ENCODE data around the gene CNNM4. TPM values are rescaled to one million over a fixed set of nuclear protein-coding genes. Genes with fewer than 3 reads are reported as not detected.

Gene CNNM4
- total and polyA plus RNA-seq, 3 experiments from 2014 or later: 4.1 to 7.2 (median 6.9) TPM

DNA sequence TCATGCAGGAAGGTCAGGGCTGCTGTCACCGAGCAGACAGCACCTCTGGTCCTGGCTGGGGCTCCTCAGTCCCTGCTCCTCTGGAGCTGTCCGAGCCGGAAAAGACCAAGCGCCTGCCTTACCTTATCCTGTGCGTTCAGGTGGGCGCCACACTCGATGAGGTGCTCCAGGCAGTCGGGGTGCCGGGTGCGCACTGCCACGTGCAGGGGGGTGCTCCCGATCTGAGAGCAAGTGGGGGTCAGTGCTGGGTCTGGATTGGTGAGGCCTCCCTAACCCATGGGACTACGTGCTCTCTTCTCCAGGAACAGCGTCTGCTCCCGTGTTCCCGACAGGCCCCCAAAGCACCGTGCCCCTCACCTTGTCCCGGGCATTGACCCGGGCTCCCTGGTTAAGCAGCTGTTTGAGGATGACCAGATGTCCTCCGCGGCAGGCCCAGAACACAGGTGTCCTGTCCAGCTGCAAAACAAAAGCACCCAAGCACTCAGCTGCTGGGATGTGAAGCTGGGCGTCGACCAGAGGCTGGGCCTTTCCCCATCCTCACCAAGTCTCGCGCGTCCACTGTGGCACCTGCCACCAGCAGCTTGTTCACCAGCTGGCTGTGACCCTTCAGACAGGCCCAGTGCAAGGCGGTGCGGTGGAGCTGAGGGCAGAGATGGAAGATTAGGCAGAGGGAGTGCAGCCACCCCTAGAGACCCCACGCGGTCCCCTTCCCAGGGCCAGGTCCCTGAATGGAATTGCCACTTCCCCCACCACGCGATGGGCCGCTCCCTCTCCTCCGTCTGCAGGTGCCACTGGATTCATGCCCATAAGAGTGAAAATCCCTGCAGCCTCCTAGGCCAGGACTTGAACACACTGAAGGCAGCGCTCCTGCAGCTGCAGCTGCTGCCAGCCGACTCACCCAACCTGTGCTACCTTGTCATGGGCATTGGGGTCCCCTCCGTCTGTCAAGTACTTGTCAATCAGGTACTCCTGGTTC, 79.5 kb downstream of the CNNM4 start:
- Histone ChIP-seq H3K9me3 (ENCODE audit: low read length) (no peaks in the 10 kb centered on the region), H3K4me1 (ENCODE audit: insufficient read depth, low read length) (peaks cover 17% of the 10 kb centered on the region), H3K36me3 (ENCODE audit: insufficient read depth, low read length) (peaks cover under 1% of the 10 kb centered on the region), H3K27me3 (ENCODE audit: insufficient read depth, low read length, poor library complexity, severe bottlenecking) (no peaks in the 10 kb centered on the region), H3K27ac (ENCODE audit: low read depth, low read length) (no peak overlapping the region), H3K4me3 (ENCODE audit: low read length) (peak overlapping the region; percentile 53)
- peak overlapping the region in 6 of 7 donors; percentile 15 to 76 (median 55) for H3K4me3 Mint-ChIP-seq
- no peaks in the 10 kb centered on the region for H3K27me3 Mint-ChIP-seq
- H3K9me3 Mint-ChIP-seq: peaks cover 0 to 2% (median 0%) of the 10 kb centered on the region in 5 donors
- H3K4me1 Mint-ChIP-seq: peaks cover 13 to 37% (median 17%) of the 10 kb centered on the region in 3 donors
- no peak for DNase-seq
- ChIA-PET POLR2A (interaction anchor here (0.6 to 2.4 kb wide), 6 partner anchors 17 to 114 kb away, joined by 3 to 9 read pairs (median 4); partner anchors contain the start of genes ANKRD39 and CNNM3), CTCF (interaction anchor here (0.9 to 3.4 kb wide), 8 partner anchors 12 to 272 kb away, joined by 3 to 24 read pairs (median 4); partner anchors contain the start of genes ANKRD39 and CNNM3)
- H3K27ac Mint-ChIP-seq: peak overlapping the region in 7 of 8 donors; percentile 29 to 73 (median 50)
- H3K36me3 Mint-ChIP-seq: peaks cover 0 to 25% (median under 1%) of the 10 kb centered on the region in 3 donors

DNA sequence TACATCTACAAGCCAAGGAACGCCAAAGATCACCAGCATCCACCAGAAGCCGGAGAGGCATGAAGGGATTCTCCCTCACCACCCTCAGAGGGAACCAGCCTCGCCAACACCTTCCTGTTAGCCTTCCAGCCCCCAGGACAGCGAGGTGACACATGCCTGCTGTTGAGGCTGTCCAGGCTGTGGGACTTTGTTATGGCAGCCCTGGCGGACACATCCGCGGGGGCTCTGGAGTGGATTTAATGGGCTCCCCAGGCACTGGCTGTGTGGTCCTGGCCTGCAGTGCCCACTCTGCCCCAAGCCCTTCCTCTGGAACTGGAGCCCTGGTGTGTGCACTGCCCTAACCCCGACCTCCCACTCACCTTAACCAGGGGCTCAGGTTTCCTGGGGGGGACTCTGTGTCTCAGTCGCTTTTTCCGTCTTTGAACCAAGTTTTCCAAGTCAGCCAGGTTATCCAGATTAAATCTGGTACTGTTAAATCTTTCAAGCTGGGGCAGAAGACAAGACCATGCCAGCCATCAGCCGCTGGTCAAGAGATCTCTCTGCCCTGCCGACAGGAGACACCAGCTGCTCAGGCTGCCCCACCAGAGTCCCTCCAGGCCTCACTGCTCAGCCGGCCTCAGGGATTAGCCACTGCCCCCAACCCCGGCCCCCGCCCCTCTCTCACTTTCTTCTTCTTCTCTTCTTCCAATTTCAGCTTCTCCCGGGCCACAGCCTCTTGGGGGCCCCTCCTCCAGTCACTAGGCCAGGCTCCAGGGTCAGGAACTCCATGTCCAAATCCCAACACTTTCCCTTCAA, 81.2 kb downstream of the CNNM4 start:
- ChIA-PET CTCF (interaction anchor here (1.0 to 1.5 kb wide), 5 partner anchors 8 to 81 kb away, joined by 3 to 10 read pairs (median 3); partner anchors contain the start of genes ANKRD39, CNNM3 and CNNM4), POLR2A (interaction anchor here (0.7 kb wide), 1 partner anchor 22 kb away, joined by 3 read pairs; no protein-coding TSS in a partner anchor)
- DNase-seq: no peak
- H3K4me1 ChIP-seq (ENCODE audit: insufficient read depth, low read length): peaks cover 17% of the 10 kb centered on the region
- H3K27ac ChIP-seq (ENCODE audit: low read depth, low read length): no peak overlapping the region
- Mint-ChIP-seq H3K4me3 (no peak overlapping the region), H3K9me3 (peaks cover 0 to 2% (median 0%) of the 10 kb centered on the region in 5 donors), H3K27ac (peak overlapping the region in 2 of 8 donors; percentile 17 to 75), H3K27me3 (no peaks in the 10 kb centered on the region), H3K4me1 (peaks cover 13 to 37% (median 17%) of the 10 kb centered on the region in 3 donors), H3K36me3 (peaks cover 0 to 25% (median under 1%) of the 10 kb centered on the region in 3 donors)
- no peaks in the 10 kb centered on the region for H3K27me3 ChIP-seq (ENCODE audit: insufficient read depth, low read length, poor library complexity, severe bottlenecking)
- H3K36me3 ChIP-seq (ENCODE audit: insufficient read depth, low read length): no peaks in the 10 kb centered on the region
- H3K9me3 ChIP-seq (ENCODE audit: low read length): no peaks in the 10 kb centered on the region
- no peak overlapping the region for H3K4me3 ChIP-seq (ENCODE audit: low read length)

DNA sequence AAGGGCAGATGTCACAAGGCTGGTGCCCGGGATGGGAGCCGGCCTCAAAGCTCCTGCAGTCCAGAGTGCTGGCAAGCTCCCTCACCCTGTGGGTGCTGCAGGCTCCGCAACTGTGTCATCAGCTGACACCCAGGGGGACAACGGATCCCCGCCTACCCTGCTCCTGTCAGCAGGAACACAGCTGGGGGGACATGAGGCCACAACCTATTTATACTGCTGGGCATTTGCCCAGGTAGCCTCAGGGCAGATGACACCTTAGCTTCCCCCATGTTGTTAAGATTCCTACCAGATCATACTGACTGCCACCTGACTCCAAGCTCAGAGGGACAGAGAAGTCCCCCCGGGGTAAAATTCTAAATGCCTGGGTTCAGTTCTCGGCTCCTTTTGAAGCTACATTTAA, 81.9 kb downstream of the CNNM4 start:
- POLR2A ChIA-PET: interaction anchor here (0.7 kb wide), 1 partner anchor 21 kb away, joined by 3 read pairs; no protein-coding TSS in a partner anchor
- Mint-ChIP-seq H3K9me3 (peaks cover 0 to 2% (median 0%) of the 10 kb centered on the region in 5 donors), H3K27me3 (no peaks in the 10 kb centered on the region)

DNA sequence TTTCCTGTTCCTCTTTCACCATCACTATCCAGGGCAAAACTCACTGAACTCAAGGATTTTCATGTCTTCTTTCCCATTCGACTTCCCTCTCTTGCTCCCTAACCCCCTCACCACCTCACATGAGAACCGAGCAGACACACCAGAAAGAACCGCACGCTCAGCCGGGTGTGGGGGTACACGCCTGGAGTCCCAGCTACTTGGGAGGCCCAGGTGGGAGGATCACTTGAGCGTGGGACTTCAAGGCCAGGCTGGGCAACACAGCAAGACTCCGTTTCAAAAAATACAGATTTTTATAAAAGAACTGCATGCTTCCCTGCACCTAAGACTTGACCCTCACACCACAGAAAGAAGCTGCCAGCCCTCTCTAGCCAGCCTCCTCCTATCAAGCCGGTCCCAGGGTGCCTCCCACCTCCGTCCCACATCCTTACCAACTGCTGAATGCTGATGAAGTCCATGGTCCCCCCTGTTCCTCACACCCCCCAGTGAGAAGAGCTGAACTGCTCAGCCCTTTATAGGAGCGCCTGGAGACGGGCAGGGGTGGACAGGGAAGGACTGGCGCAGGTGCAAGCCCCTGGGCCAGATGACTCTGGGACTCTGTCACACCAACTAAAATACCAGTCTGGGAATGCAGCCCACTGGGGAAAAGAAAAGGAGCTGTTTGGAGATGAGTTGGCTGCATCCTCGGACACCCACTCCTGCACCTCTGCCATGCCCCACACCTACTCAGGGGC, 83.0 kb downstream of the CNNM4 start, which contains the start of gene ANKRD23:
TSS of gene ANKRD23 (minus strand) at position 484 of the 731 bp plus-strand sequence. CDS start at position 455, 29 bp downstream.
- CTCF ChIA-PET: interaction anchor here (1.3 to 1.5 kb wide), 2 partner anchors 14 to 107 kb away, joined by 4 to 10 read pairs; partner anchors contain the start of gene ANKRD39
- Histone ChIP-seq H3K27me3 (ENCODE audit: insufficient read depth, low read length, poor library complexity, severe bottlenecking) (no peaks in the 10 kb centered on the region), H3K4me3 (ENCODE audit: low read length) (no peak within 1 kb of the TSS), H3K4me1 (ENCODE audit: insufficient read depth, low read length) (peaks cover 14% of the 10 kb centered on the region), H3K36me3 (ENCODE audit: insufficient read depth, low read length) (peaks cover 8% of the 10 kb centered on the region), H3K27ac (ENCODE audit: low read depth, low read length) (no peak within 1 kb of the TSS), H3K9me3 (ENCODE audit: low read length) (no peaks in the 10 kb centered on the region)
- DNase-seq: no peak
- POLR2A ChIA-PET: no interaction called here
- H3K27ac Mint-ChIP-seq: peak within 1 kb of the TSS in 6 of 8 donors; percentile 30 to 89 (median 65)
- peak within 1 kb of the TSS in 1 of 7 donors; percentile 8 for H3K4me3 Mint-ChIP-seq
- peaks cover 13 to 30% (median 17%) of the 10 kb centered on the region in 3 donors for H3K4me1 Mint-ChIP-seq
- H3K9me3 Mint-ChIP-seq: peaks cover 0 to 2% (median 0%) of the 10 kb centered on the region in 5 donors
- peaks cover 3 to 35% (median 6%) of the 10 kb centered on the region in 3 donors for H3K36me3 Mint-ChIP-seq
- no peaks in the 10 kb centered on the region for H3K27me3 Mint-ChIP-seq

More for the DNA sequence above, 81.9 kb downstream of the CNNM4 start:
- Histone ChIP-seq H3K9me3 (ENCODE audit: low read length) (no peaks in the 10 kb centered on the region), H3K36me3 (ENCODE audit: insufficient read depth, low read length) (peaks cover 1% of the 10 kb centered on the region), H3K27me3 (ENCODE audit: insufficient read depth, low read length, poor library complexity, severe bottlenecking) (no peaks in the 10 kb centered on the region), H3K4me1 (ENCODE audit: insufficient read depth, low read length) (peaks cover 17% of the 10 kb centered on the region), H3K4me3 (ENCODE audit: low read length) (no peak overlapping the region), H3K27ac (ENCODE audit: low read depth, low read length) (no peak overlapping the region)
- Mint-ChIP-seq H3K4me1 (peaks cover 13 to 36% (median 17%) of the 10 kb centered on the region in 3 donors), H3K4me3 (no peak overlapping the region), H3K27ac (peak overlapping the region in 3 of 8 donors; percentile 16 to 39 (median 17)), H3K36me3 (peaks cover 2 to 24% (median 3%) of the 10 kb centered on the region in 3 donors)
- DNase-seq: no peak
- CTCF ChIA-PET: interaction anchor here (0.7 to 1.5 kb wide), 6 partner anchors 9 to 120 kb away, joined by 3 to 10 read pairs (median 3); partner anchors contain the start of genes ANKRD39, CNNM3 and CNNM4

DNA sequence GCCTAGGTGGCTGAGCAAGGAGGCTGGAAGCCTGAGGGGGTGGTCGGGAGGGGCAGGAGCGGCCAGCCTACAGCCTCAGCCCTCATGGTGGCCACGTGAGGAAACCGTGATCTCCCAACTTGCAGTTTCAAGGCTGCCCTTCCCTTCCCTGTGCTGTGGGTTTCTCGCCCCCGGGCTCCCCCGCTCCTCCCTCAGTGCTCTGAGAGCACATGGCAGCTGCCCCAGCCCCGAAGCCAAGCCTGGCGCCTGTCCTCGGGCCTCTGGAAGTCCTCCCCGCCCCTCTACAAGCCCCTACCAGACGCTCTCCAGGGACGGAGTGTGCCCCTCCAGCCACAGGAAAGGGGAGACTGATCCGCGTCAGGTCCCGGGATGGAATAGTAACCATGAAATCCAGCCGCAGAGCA, 83.7 kb downstream of the CNNM4 start:
- DNase-seq: no peak
- Mint-ChIP-seq H3K4me3 (no peak overlapping the region), H3K36me3 (peaks cover 3 to 35% (median 6%) of the 10 kb centered on the region in 3 donors), H3K27me3 (no peaks in the 10 kb centered on the region), H3K27ac (no peak overlapping the region), H3K4me1 (peaks cover 9 to 23% (median 13%) of the 10 kb centered on the region in 3 donors), H3K9me3 (peaks cover 0 to 2% (median 0%) of the 10 kb centered on the region in 5 donors)
- Histone ChIP-seq H3K27me3 (ENCODE audit: insufficient read depth, low read length, poor library complexity, severe bottlenecking) (no peaks in the 10 kb centered on the region), H3K9me3 (ENCODE audit: low read length) (no peaks in the 10 kb centered on the region), H3K4me3 (ENCODE audit: low read length) (no peak overlapping the region), H3K4me1 (ENCODE audit: insufficient read depth, low read length) (peaks cover 8% of the 10 kb centered on the region), H3K27ac (ENCODE audit: low read depth, low read length) (no peak overlapping the region), H3K36me3 (ENCODE audit: insufficient read depth, low read length) (peaks cover 8% of the 10 kb centered on the region)
- ChIA-PET POLR2A (interaction anchor here (0.6 kb wide), 1 partner anchor 307 kb away, joined by 3 read pairs; no protein-coding TSS in a partner anchor), CTCF (interaction anchor here (1.1 to 1.4 kb wide), 4 partner anchors 13 to 107 kb away, joined by 3 to 6 read pairs (median 4); partner anchors contain the start of gene ANKRD39)

DNA sequence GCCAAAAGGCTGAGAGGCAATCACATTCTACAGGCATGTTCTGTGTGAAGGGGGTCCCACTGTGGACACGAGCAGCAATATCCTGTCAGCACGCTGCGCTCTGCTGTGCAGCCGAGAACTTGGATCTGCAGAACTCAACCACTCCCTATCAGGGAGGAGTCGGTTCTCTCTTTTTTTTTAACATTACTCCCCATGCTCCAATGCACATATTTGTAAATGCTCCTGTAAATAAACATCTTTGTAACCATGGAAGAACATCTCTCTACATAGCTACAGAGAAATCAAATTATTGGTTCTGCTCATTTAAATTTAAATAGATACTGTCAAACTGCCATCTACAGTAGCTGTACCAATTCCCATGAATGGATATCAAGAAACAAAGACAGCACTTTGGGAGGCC, 86.1 kb downstream of the CNNM4 start:
- no peaks in the 10 kb centered on the region for H3K27me3 Mint-ChIP-seq
- CTCF ChIA-PET: interaction anchor here (0.6 to 2.1 kb wide), 4 partner anchors 11 to 222 kb away, joined by 3 to 9 read pairs (median 6); partner anchors contain the start of gene ANKRD39
- DNase-seq: no peak
- no peak overlapping the region for H3K4me3 Mint-ChIP-seq
- H3K4me1 ChIP-seq (ENCODE audit: insufficient read depth, low read length): no peaks in the 10 kb centered on the region
- H3K4me1 Mint-ChIP-seq: peaks cover 2 to 7% (median 5%) of the 10 kb centered on the region in 3 donors
- peaks cover 0 to 2% (median 0%) of the 10 kb centered on the region in 5 donors for H3K9me3 Mint-ChIP-seq
- peaks cover 13% of the 10 kb centered on the region for H3K36me3 ChIP-seq (ENCODE audit: insufficient read depth, low read length)
- no peak overlapping the region for H3K27ac ChIP-seq (ENCODE audit: low read depth, low read length)
- H3K27ac Mint-ChIP-seq: no peak overlapping the region
- no peak overlapping the region for H3K4me3 ChIP-seq (ENCODE audit: low read length)
- H3K9me3 ChIP-seq (ENCODE audit: low read length): no peaks in the 10 kb centered on the region
- POLR2A ChIA-PET: interaction anchor here (0.7 kb wide), 1 partner anchor 19 kb away, joined by 9 read pairs; no protein-coding TSS in a partner anchor
- peaks cover 3 to 51% (median 9%) of the 10 kb centered on the region in 3 donors for H3K36me3 Mint-ChIP-seq
- no peaks in the 10 kb centered on the region for H3K27me3 ChIP-seq (ENCODE audit: insufficient read depth, low read length, poor library complexity, severe bottlenecking)
